ENCODE measurements around the gene CYTH1.
"Not testable (repeated sequence)": the region's sequence is repeated elsewhere in the genome, so short reads cannot be mapped to it uniquely, and the experiment has no call there.

Gene CYTH1

GRCh38 chr17:78676412-78677302 lies 105.4 kb downstream of the CYTH1 start:
- Mint-ChIP-seq H3K36me3 (peaks cover 13% of the 10 kb centered on the region), H3K4me3 (no peak overlapping the region), H3K9me3 (no peaks in the 10 kb centered on the region), H3K4me1 (no peaks in the 10 kb centered on the region), H3K27ac (no peak overlapping the region), H3K27me3 (no peaks in the 10 kb centered on the region)

GRCh38 chr17:78675836-78676235 lies 106.2 kb downstream of the CYTH1 start:
- Mint-ChIP-seq H3K4me1 (no peaks in the 10 kb centered on the region), H3K4me3 (no peak overlapping the region), H3K27ac (no peak overlapping the region), H3K27me3 (no peaks in the 10 kb centered on the region), H3K36me3 (peaks cover 11% of the 10 kb centered on the region), H3K9me3 (no peaks in the 10 kb centered on the region)

- Mint-ChIP-seq H3K4me3 (no peak overlapping the region), H3K27me3 (no peaks in the 10 kb centered on the region), H3K36me3 (peaks cover 9% of the 10 kb centered on the region), H3K4me1 (no peaks in the 10 kb centered on the region), H3K27ac (no peak overlapping the region), H3K9me3 (no peaks in the 10 kb centered on the region)
These were observed 106.8 kb downstream of the CYTH1 start for GRCh38 chr17:78675316-78675616.

GRCh38 chr17:78674595-78675315 lies 107.3 kb downstream of the CYTH1 start:
- no peak overlapping the region for H3K27ac Mint-ChIP-seq

GRCh38 chr17:78674156-78674555 lies 107.9 kb downstream of the CYTH1 start:
- Mint-ChIP-seq H3K27me3 (no peaks in the 10 kb centered on the region), H3K36me3 (peaks cover 8% of the 10 kb centered on the region), H3K4me1 (peaks cover under 1% of the 10 kb centered on the region), H3K9me3 (no peaks in the 10 kb centered on the region), H3K4me3 (no peak overlapping the region), H3K27ac (no peak overlapping the region)

More at GRCh38 chr17:78674595-78675315, 107.3 kb downstream of the CYTH1 start:
- no peaks in the 10 kb centered on the region for H3K4me1 Mint-ChIP-seq
- no peaks in the 10 kb centered on the region for H3K27me3 Mint-ChIP-seq
- no peaks in the 10 kb centered on the region for H3K9me3 Mint-ChIP-seq
- no peak overlapping the region for H3K4me3 Mint-ChIP-seq
- H3K36me3 Mint-ChIP-seq = peaks cover 9% of the 10 kb centered on the region

GRCh38 chr17:78673395-78673794 lies 108.7 kb downstream of the CYTH1 start:
- H3K4me3 Mint-ChIP-seq = no peak overlapping the region
- no peaks in the 10 kb centered on the region for H3K9me3 Mint-ChIP-seq
- no peaks in the 10 kb centered on the region for H3K27me3 Mint-ChIP-seq
- peaks cover 5% of the 10 kb centered on the region for H3K36me3 Mint-ChIP-seq
- peak overlapping the region; percentile 38 for H3K27ac Mint-ChIP-seq
- H3K4me1 Mint-ChIP-seq = peaks cover 4% of the 10 kb centered on the region

- peak overlapping the region; percentile 38 for H3K27ac Mint-ChIP-seq
- no peaks in the 10 kb centered on the region for H3K27me3 Mint-ChIP-seq
- H3K4me1 Mint-ChIP-seq = peaks cover 4% of the 10 kb centered on the region
- peaks cover 5% of the 10 kb centered on the region for H3K36me3 Mint-ChIP-seq
- H3K4me3 Mint-ChIP-seq = no peak overlapping the region
- no peaks in the 10 kb centered on the region for H3K9me3 Mint-ChIP-seq
These were observed 109.2 kb downstream of the CYTH1 start for GRCh38 chr17:78672871-78673371.

- Mint-ChIP-seq H3K9me3 (no peaks in the 10 kb centered on the region), H3K27me3 (no peaks in the 10 kb centered on the region), H3K4me1 (peaks cover 9% of the 10 kb centered on the region), H3K36me3 (peaks cover 5% of the 10 kb centered on the region), H3K4me3 (no peak overlapping the region), H3K27ac (peak overlapping the region; percentile 27)
These were observed 110.1 kb downstream of the CYTH1 start for GRCh38 chr17:78672005-78672404.

GRCh38 chr17:78671726-78672001 lies 110.4 kb downstream of the CYTH1 start:
- peaks cover 12% of the 10 kb centered on the region for H3K4me1 Mint-ChIP-seq
- peak overlapping the region; percentile 37 for H3K27ac Mint-ChIP-seq
- not testable (repeated sequence) for H3K36me3 Mint-ChIP-seq, H3K9me3 Mint-ChIP-seq, H3K27me3 Mint-ChIP-seq, H3K4me3 Mint-ChIP-seq

GRCh38 chr17:78670850-78671725 lies 111.0 kb downstream of the CYTH1 start:
- H3K27ac Mint-ChIP-seq = peak overlapping the region; percentile 71
- no peaks in the 10 kb centered on the region for H3K9me3 Mint-ChIP-seq
- H3K27me3 Mint-ChIP-seq = no peaks in the 10 kb centered on the region
- peaks cover 18% of the 10 kb centered on the region for H3K4me1 Mint-ChIP-seq
- H3K36me3 Mint-ChIP-seq = peaks cover 6% of the 10 kb centered on the region
- H3K4me3 Mint-ChIP-seq = no peak overlapping the region

GRCh38 chr17:78669975-78670518 lies 112.0 kb downstream of the CYTH1 start:
- no peak overlapping the region for H3K4me3 Mint-ChIP-seq
- H3K27ac Mint-ChIP-seq = peak overlapping the region; percentile 88
- no peaks in the 10 kb centered on the region for H3K27me3 Mint-ChIP-seq
- peaks cover 5% of the 10 kb centered on the region for H3K36me3 Mint-ChIP-seq
- H3K4me1 Mint-ChIP-seq = peaks cover 29% of the 10 kb centered on the region
- H3K9me3 Mint-ChIP-seq = no peaks in the 10 kb centered on the region

- Mint-ChIP-seq H3K9me3 (no peaks in the 10 kb centered on the region), H3K4me3 (no peak overlapping the region), H3K27me3 (no peaks in the 10 kb centered on the region), H3K36me3 (peaks cover 5% of the 10 kb centered on the region), H3K4me1 (peaks cover 31% of the 10 kb centered on the region), H3K27ac (peak overlapping the region; percentile 88)
These were observed 112.7 kb downstream of the CYTH1 start for GRCh38 chr17:78669256-78669974.

- peaks cover 5% of the 10 kb centered on the region for H3K36me3 Mint-ChIP-seq
- H3K27me3 Mint-ChIP-seq = no peaks in the 10 kb centered on the region
- H3K9me3 Mint-ChIP-seq = no peaks in the 10 kb centered on the region
- H3K4me1 Mint-ChIP-seq = peaks cover 31% of the 10 kb centered on the region
- peak overlapping the region; percentile 88 for H3K27ac Mint-ChIP-seq
- no peak overlapping the region for H3K4me3 Mint-ChIP-seq
These were observed 113.2 kb downstream of the CYTH1 start for GRCh38 chr17:78668847-78669246.

- Mint-ChIP-seq H3K4me3 (no peak overlapping the region), H3K27me3 (no peaks in the 10 kb centered on the region), H3K4me1 (peaks cover 31% of the 10 kb centered on the region), H3K9me3 (no peaks in the 10 kb centered on the region), H3K36me3 (peaks cover 1% of the 10 kb centered on the region), H3K27ac (no peak overlapping the region)
These were observed 114.1 kb downstream of the CYTH1 start for GRCh38 chr17:78667741-78668640.
